IPS DF 4.7 (cell line): ENCODE measurements around the gene OR4D9.

ENCODE experiments used
- DNase-seq: peaks from one replicate; pipeline ENCODE4 v3.0.0-alpha.2; 2013; ENCODE audit warnings: low spot score; ENCODE audit errors: extremely low read depth

The OR4D9 gene

DNA sequence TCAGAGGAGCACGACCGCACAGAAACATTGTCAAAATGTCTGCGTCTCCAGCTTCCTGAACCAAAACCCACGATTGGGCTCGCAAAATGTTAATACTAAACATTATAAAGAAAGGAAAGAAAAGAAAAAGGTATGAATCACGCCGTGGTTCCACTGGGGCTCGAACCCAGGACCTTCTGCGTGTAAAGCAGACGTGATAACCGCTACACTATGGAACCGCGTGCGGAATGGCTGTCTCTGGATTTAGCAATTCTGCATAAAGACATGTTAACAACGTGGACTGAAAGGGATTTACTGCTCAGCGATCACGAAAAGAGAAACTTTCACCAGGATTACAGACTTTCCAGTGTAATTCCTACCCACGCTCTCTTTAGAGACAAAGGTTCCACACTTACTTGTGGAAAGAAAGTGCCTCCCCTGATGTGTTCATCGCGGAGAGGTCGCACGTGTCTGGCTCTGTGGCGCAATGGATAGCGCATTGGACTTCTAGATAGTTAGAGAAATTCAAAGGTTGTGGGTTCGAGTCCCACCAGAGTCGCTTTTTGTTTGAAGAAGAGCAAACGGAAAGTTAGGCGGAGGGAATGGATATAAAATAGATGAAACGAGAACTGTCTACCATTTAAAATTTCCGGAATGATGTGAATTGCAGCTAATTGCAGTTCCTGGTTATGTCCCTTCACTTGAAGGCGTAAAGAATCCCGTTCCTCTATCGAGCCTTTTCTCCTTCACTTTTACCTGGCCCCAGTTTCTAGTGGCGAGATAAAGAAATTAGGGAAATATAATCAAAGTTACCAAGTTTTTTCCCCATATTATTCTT lies 39.7 kb downstream of the OR4D9 start:
- no peak for DNase-seq

DNA sequence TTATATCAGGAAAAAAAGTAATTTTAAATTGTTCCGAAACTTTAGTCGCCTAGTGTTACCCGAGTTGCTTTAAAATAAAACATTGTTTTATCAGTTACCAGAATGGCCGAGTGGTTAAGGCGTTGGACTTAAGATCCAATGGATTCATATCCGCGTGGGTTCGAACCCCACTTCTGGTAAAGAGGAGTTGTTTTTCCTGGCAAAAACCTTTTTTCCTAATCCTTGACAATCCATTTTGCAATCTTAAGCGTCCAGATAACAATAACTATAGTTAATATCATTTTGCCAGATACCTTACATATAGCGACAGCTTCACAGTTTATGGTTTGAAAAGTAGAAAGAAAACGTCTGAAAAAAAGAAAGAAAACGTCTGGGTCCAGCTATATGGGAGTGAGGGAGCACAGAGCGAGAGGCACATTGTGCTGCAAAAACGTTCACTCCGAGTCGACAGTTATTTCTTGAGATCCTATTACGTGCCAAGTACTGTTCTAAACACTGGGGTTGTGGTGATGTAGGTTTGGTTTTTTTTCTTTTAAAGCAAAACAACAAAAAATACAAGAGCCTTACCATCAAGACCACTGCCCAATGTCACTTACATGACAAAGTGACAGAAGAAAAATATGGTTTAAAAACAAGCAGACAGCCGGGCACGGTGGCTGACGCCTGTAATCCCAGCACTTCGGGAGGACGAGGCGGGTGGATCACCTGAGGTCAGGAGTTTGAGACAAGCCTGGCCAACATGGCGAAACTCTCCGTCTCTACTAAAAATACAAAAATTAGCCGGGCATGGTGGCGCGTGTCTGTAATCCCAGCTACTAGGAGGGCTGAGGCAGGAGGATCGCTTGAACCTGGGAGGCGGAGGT lies 40.6 kb downstream of the OR4D9 start:
- DNase-seq = no peak

DNA sequence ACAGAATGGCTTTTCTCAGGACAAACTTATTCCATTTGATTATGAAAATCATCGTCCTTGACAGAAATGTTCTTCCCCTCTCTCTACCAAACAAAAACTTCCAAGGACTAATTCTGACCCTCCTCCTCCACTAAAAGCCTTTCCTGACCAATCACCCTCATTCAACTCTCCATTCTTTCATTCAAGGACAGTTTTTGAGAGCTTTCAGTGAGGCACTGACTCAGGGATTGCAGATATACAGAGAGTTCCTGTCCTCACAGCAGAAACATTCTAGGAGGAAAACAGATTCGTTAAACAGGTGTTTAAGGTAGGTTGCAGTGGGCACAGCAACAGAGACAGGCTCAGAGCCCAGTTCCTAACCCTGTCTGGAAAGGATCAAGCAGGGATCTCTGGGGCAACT lies 41.5 kb downstream of the OR4D9 start:
- no peak for DNase-seq

DNA sequence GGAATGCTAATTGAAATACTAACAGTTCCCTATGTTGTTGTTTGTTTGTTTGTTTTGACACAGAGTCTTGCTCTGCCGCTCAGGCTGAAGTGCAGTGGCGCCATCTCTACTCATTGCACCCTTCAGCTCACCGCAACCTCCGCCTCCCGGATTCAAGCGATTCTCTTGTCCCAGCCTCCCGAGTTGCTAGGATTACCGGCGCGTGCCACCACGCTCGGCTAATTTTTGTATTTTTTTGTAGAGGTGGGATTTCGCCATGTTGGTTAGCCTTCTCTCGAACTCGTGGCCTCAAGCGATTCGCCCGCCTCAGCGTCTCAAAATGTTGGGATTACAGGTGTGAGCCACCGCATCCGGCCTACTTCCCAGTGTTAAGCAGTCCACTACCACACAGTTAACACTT lies 42.0 kb downstream of the OR4D9 start:
- no peak for DNase-seq

DNA sequence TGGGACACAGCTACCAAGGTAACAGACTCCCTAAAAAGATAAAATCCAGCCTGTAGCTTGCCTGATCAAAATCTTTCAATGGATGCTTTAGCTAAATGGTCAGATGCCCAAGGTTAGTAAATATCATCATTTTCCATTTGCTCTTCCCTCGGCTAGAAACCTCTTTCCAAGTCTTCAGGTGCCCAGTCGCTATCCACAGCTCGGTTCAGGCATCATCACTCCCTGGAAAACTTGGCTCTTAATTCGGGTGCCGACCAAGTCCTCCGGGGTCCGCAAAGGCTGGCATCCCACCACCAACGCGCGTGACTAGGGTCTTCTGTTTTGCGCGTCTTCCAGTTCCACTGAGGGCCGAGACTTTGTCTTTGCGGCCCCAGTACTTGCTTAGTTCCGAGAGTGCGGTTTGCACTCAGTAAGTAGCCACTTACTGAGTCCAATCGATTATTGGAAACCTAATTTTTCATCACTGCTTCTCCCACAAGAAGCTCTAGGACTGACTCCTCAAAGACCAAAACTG lies 44.3 kb downstream of the OR4D9 start:
- DNase-seq = no peak

DNA sequence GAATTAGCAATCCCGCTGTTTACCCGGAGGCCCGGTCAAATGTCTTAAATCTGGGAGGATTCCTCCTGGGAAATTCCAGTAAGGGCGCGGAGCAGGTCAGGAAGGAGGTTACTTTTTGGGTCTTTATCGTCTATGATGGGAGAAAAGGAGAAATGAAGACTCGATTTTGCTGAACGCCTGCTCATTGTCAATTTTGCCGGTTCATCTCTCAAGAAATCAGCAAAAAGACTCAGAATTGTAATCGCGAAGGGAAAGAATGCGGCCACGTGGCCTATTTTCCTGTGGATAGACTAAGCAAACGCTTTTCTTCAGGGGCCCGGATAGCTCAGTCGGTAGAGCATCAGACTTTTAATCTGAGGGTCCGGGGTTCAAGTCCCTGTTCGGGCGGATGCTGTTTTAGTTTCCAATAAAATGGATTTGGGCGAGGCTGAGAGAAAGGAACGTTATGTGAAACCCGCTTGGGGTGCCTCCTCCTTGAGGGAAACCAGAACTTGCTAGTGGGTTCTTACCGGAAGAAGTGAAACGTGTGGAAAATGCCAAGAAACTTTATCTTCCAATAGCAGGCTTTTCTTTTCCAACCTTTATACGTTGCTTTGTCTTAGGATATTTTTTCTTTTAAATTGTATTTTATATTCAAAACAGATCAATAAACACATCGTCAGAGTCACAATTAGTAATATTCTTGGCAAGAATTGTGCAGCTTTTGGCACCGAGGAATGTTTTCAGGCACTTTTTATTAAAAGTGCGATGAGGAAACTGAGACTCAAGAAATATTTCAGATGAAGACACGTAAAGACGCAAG lies 45.0 kb downstream of the OR4D9 start:
- no peak for DNase-seq

DNA sequence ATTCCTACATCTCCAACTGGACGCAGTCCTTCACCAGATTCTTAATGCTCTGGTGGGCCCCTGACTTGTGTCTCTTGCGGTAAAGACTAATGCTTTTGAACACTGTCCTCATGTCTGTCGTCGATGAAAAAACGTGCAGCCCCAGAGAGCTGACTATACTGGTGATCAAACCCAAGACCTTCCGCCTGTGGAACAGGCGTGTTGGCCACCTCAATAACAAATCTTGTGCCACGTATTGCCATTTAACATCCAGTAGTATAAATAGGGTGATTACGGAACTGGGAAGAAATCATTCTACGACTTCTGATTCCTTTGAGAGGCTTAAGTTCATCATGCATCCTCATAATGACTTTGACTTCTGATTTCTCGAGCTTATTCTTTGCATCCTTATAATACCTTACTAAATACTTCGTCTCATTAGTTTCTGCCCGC lies 45.6 kb downstream of the OR4D9 start:
- DNase-seq = no peak

DNA sequence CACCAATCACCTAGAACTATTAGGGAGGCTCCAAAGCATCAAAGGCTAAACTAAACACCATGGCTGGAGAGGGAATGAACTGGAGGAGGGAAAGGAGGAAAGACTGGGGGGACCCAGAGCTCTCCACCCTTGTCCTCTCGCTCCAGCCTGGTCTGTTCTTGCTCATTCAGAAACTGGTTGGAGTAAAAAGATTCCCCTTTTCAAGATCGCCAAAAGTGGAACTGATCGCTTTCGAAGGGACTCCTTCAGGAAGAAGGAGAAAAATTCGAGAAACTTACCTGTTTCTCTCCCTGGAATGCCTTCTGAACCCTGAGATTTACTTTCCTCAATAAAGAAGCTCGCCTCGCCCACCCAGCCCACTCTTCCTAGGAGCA lies 46.9 kb downstream of the OR4D9 start:
- no peak for DNase-seq

DNA sequence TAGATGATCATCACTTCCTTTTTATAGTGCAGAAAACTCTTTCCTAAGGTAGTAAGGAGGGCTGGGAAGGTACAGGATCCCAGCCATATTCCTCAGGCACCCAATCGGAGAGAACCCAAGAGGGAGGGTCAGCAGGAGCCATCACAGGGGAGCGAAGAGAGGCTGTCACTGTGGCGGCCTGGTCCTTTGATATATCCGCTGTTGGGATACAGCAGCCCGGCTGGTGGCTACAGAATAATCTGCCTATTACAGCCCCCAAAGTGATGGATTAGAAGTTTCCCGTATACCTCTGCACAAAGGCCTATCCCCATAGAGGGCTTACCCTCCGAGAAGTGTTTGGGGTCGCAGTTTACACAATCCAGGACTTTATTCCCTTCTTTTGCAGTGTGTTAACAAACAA lies 48.5 kb downstream of the OR4D9 start:
- no peak for DNase-seq

DNA sequence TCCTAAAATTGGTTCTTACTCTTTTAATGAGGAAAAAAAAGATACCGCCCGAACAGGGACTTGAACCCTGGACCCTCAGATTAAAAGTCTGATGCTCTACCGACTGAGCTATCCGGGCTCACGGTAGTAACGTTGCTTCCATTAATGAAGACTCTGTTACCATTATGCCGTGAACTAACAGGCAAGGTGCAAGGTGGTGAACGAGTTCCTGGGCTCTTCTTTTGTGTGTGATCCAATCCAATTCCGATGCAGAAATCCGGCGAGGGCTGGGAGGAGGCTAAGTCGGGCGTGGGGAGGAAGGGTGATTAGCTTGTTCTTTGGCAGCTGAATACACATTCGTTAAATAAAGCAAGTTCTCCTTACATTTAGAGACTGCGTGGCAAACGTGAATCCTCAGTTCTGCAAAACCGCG lies 49.0 kb downstream of the OR4D9 start:
- DNase-seq = no peak

DNA sequence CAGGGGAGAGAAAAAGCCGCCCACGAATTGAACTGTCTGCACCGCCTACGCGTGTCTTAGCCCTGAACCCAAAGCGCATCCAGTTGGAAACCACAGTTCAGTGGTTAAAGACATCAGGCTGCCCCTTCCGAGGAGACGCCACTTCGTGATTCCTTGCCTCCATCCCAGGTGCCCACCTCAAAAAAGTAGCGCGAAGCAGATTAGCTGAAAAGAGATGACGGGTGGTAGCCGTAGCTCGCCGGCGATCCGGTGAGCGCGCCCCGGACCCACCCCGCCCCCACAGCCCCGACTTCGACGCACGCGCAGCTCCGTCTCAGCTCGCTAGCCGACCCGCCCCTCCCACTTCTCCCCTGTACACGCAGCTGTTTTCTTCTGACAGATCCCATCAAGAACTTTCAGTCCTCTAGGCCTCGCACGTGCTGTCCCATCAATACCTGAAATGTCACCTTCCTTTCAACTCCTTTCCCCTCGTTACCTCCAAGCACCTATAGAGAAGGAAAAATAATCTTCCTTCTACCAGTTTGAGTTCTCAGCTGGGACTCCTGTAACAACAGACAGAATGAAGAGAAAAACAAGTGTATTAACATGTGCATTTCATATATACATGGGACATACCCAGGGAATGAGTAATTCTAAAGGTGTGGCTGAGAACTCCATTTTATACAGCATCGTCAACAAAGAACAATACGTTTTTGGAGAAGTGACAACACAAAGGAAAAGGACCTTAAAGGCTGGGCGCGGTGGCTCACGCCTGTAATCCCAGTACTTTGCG lies 49.5 kb downstream of the OR4D9 start:
- DNase-seq = no peak

DNA sequence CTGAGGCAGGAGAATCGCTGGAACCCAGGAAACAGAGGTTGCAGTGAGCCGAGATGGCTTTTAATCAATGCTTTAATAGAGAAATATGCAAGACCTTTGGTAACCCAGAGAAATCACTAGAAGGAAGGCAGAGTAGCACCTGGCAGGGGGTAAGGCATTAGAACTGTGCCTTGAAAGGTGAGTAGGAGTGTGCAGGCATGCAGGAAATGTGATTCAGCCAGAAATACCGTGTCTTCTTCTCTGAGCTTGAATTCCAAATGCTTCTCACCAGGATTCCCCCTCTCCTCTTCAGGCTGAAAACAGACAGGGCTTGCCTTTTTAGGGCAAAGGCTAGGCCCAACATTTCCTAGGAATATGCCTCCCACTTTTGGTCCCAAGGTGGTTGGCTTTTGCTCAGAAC lies 51.0 kb downstream of the OR4D9 start:
- no peak for DNase-seq
